ENCODE measurements around the gene ASB1.

Gene ASB1

DNA sequence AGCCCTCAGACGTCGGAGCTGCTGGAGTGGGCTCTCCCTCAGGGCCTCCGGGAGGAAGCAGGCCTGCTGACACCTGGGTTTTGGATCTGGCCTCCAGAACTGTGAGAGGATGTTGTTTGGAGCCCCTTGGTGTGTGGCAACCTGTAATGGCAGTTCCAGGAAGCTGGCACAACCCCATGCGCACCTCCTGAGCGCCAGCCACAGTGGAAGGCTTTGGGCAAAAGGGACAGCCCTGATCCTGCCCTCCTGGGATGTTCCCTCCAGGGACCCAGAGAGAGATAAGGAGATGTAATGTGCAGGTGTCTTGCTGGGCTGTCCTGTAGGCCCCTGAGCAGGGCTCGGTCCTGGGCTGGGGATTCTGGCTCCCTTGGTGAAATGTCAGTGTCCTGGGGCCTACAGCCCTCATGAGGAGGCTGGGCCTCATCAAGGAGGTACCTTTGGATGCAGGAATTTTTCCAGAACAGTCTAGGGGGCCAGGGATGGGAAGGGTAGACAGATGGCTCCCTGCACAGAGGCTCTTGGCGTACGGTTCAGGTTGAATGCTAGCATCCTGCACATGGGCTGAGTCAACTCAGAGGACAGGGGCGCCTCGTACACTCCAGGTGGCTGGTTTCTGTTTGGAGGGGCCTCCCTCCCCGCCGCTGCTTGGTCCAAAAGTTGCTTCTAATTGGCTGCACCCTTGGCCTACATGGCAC is 61.1 kb downstream of the ASB1 start:
- no peak for TF ChIP-seq Cebpa-rat (IDR thresholded peaks at IDR 0.05)
- Histone ChIP-seq H3K9me3 (no peaks in the 10 kb centered on the region), H4K20me1 (no peaks in the 10 kb centered on the region), H3K4me1 (peaks cover 55% of the 10 kb centered on the region), H3K27me3 (no peaks in the 10 kb centered on the region), H3K4me2 (peak overlapping the region; percentile 53), H3K36me3 (no peaks in the 10 kb centered on the region), H3K9ac (no peak overlapping the region), H3K4me3 (no peak overlapping the region), H3K27ac (peak overlapping the region; percentile 40; the same call in 1 of the 2 replicates)

DNA sequence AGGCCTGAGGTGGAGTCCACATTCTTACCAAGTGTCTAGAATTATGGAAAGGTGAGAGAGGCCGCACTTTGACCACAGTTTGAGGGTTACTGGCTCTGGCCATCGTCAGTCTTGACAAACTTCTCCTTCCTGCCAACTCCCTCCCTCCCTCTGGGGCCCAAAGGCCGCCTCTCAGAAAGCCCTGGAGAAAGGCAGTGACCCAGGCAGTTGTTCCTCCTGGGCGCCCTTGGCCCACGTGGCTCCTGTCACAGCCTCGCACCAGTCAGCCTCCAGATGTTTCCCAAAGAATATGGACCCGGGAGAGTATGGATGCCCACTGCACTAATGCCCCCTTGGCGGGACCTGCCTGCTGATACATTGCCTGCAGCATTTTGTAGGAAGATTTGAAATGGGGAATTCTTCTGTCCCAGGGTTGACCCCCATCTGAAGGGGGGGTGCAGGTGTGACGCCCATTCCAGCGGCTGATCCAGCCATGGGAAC is 61.7 kb downstream of the ASB1 start:
- H3K27ac ChIP-seq: peak overlapping the region; percentile 40; the same call in 1 of the 2 replicates
- H3K27me3 ChIP-seq: no peaks in the 10 kb centered on the region
- H3K4me1 ChIP-seq: peaks cover 61% of the 10 kb centered on the region
- no peaks in the 10 kb centered on the region for H3K9me3 ChIP-seq
- H3K36me3 ChIP-seq: no peaks in the 10 kb centered on the region
- no peak for TF ChIP-seq Cebpa-rat (IDR thresholded peaks at IDR 0.05)
- H4K20me1 ChIP-seq: no peaks in the 10 kb centered on the region
- H3K9ac ChIP-seq: no peak overlapping the region
- peak overlapping the region; percentile 53 for H3K4me2 ChIP-seq
- H3K4me3 ChIP-seq: no peak overlapping the region

DNA sequence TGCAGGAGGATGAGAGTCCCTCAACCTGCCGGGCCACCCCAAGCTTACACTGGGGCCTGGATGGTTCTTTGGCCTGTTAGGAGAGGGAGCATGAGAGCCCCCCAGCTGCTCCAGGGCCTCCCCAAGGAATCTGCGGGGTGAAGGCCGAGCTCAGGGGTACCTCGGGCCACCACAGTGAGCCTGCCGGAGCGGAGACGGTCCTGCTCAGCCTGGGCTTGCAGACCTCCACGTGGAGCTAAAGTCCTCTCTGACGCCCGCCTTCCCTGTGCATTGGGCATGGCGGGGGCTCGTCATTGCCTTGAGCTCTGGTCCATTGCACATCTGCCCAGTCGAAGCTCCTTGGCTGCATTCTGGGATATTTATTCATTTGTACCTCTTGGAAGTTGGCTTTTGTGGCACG is 62.7 kb downstream of the ASB1 start:
- TF ChIP-seq Cebpa-rat (IDR thresholded peaks at IDR 0.05): no peak
- Histone ChIP-seq H3K27me3 (no peaks in the 10 kb centered on the region), H3K9me3 (no peaks in the 10 kb centered on the region), H4K20me1 (no peaks in the 10 kb centered on the region), H3K36me3 (no peaks in the 10 kb centered on the region), H3K27ac (no peak overlapping the region), H3K9ac (no peak overlapping the region), H3K4me2 (no peak overlapping the region), H3K4me3 (no peak overlapping the region), H3K4me1 (peaks cover 71% of the 10 kb centered on the region)

DNA sequence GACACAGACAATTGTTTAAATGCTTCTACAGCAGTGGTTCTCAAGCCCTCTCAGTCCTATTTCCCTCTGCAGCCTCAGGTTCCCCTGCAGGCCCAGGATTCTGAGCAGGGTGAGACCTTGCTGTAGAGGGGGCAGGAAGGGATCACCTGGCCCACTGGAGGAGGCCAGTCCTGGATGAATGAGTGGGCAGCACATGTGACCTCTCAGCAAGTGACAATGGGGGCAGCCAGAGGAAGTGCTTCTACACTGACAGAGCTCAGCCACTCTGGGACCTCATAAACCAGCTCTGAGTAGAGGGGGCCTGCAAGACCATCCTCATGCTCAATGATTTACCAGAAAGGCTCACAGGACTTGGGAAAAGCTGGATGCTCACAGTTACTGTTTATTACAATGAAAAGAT is 63.2 kb downstream of the ASB1 start:
- no peaks in the 10 kb centered on the region for H3K36me3 ChIP-seq
- H3K27me3 ChIP-seq: no peaks in the 10 kb centered on the region
- no peaks in the 10 kb centered on the region for H4K20me1 ChIP-seq
- TF ChIP-seq Cebpa-rat (IDR thresholded peaks at IDR 0.05): no peak
- no peak overlapping the region for H3K4me2 ChIP-seq
- no peak overlapping the region for H3K4me3 ChIP-seq
- H3K4me1 ChIP-seq: peaks cover 76% of the 10 kb centered on the region
- H3K27ac ChIP-seq: no peak overlapping the region
- H3K9ac ChIP-seq: no peak overlapping the region
- 0 out of 2 replicates have a peak, but pooled peaks cover under 1% of the 10 kb centered on the region for H3K9me3 ChIP-seq

DNA sequence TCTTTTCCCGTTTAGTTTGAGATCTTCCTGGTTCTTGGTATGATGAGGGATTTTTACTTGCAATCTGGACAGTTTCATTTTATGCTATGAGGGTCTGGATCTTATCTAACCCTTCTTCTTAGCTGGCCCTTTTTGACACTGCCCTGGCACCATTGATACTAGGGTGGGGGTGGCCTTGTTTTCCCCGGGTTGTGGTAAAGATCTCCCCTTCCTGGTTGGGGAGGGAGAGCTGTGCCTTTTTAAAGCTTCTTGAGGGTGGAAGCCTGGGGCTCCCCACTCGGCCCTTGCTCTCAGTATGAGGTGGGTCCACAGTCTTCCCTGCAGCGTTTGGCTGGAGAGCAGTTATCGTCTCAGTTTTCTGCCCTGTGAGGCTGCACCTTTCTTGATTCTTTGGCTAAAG is 66.1 kb downstream of the ASB1 start:
- peak overlapping the region; percentile 82 for H3K27ac ChIP-seq
- H3K4me2 ChIP-seq: peak overlapping the region; percentile 88
- H3K4me3 ChIP-seq: 0 out of 2 replicates have a peak overlapping the region, but pooled peaks have one; percentile 25
- no peaks in the 10 kb centered on the region for H3K36me3 ChIP-seq
- H3K4me1 ChIP-seq: peaks cover 99% of the 10 kb centered on the region
- no peaks in the 10 kb centered on the region for H4K20me1 ChIP-seq
- peak overlapping the region; percentile 71 for H3K9ac ChIP-seq
- H3K9me3 ChIP-seq: 0 out of 2 replicates have a peak, but pooled peaks cover 6% of the 10 kb centered on the region
- TF ChIP-seq Cebpa-rat (IDR thresholded peaks at IDR 0.05): no peak
- no peaks in the 10 kb centered on the region for H3K27me3 ChIP-seq

DNA sequence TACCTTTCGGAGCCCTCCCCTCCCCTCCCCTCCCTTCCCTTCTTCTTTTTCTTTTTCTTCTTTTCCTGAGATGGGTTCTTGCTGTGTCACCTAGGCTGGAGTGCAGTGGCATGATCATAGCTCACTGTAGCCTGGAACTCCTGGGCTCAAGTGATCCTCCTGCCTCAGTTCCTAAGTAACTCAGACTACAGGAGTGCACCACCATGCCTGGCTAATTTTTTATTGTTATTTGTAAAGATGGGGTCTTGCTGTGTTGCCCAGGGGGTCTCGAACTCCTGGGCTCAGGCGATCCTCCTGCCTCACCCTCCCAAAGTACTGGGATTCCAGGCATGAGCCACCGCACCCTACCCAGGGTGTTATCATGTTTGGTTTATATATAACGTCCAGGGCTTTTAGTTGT is 66.7 kb downstream of the ASB1 start:
- no peaks in the 10 kb centered on the region for H3K27me3 ChIP-seq
- peak overlapping the region; percentile 82 for H3K27ac ChIP-seq
- no peak overlapping the region for H3K4me3 ChIP-seq
- 0 out of 2 replicates have a peak, but pooled peaks cover 6% of the 10 kb centered on the region for H3K9me3 ChIP-seq
- no peak for TF ChIP-seq Cebpa-rat (IDR thresholded peaks at IDR 0.05)
- no peaks in the 10 kb centered on the region for H3K36me3 ChIP-seq
- H3K4me2 ChIP-seq: peak overlapping the region; percentile 88
- peaks cover 99% of the 10 kb centered on the region for H3K4me1 ChIP-seq
- peak overlapping the region; percentile 71; the same call in 1 of the 2 replicates for H3K9ac ChIP-seq
- no peaks in the 10 kb centered on the region for H4K20me1 ChIP-seq

DNA sequence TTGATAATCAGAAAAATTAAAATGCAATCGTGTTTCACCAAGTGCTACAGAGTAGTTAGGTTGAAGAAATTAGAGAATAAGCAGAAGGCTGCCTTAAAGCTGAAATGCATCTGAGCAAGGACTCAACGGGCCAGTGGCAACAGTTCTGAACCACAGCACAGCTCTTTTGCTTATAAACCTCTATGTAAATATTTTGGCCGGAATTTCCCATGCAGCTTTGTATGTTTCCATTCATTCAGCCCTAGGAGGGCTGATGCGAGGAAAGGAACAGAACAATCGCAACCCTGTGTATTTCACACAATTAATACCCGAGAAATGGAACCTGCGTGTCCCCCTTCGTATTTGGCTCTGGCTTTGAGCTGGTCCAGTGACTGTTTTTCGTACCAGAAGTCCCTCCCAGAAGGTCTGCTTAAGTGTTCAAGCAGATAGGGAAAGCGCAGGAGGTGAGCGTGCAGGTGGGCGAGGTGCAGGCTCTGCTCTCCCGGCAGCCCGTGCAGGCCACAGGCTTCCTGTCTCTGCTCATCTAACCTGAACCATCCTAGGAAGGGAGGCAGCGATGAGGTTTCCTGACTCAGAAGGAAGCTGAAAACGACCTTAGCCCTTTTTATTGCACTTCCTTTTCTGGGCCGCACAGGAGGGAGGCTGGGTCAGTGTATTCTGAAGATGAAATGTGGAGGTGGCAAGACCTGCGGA is 67.3 kb downstream of the ASB1 start:
- Histone ChIP-seq H3K4me2 (peak overlapping the region; percentile 88), H3K27ac (peak overlapping the region; percentile 82), H3K9me3 (0 out of 2 replicates have a peak, but pooled peaks cover 6% of the 10 kb centered on the region), H3K36me3 (no peaks in the 10 kb centered on the region), H3K9ac (peak overlapping the region; percentile 30), H3K27me3 (no peaks in the 10 kb centered on the region), H3K4me1 (peaks cover 99% of the 10 kb centered on the region), H3K4me3 (peak overlapping the region; percentile 43; the same call in 1 of the 2 replicates), H4K20me1 (no peaks in the 10 kb centered on the region)
- no peak for TF ChIP-seq Cebpa-rat (IDR thresholded peaks at IDR 0.05)

DNA sequence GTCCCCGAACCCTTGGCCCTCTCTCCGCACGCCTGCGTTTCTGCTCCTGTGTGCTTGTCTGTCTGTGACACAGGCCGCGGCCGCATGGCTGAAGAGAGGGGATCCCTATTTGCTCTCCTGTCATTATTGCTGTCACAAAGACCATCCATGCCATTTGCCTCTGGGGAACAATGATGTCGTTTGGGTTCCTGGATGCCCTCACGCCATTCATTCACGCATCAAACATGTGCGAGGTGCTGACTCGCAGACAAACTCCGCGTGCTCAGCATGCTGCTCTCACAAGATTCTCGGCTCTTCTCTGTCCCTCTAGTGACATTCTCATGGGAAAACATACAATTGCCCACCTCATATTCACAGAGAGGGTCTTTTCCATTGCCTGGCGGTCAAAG is 67.8 kb downstream of the ASB1 start:
- Histone ChIP-seq H3K4me1 (peaks cover 100% of the 10 kb centered on the region), H3K27ac (peak overlapping the region; percentile 82), H3K36me3 (no peaks in the 10 kb centered on the region), H3K9me3 (0 out of 2 replicates have a peak, but pooled peaks cover 6% of the 10 kb centered on the region), H3K9ac (peak overlapping the region; percentile 30), H3K4me3 (peak overlapping the region; percentile 43; the same call in 1 of the 2 replicates), H3K4me2 (peak overlapping the region; percentile 88), H4K20me1 (no peaks in the 10 kb centered on the region), H3K27me3 (no peaks in the 10 kb centered on the region)
- no peak for TF ChIP-seq Cebpa-rat (IDR thresholded peaks at IDR 0.05)

DNA sequence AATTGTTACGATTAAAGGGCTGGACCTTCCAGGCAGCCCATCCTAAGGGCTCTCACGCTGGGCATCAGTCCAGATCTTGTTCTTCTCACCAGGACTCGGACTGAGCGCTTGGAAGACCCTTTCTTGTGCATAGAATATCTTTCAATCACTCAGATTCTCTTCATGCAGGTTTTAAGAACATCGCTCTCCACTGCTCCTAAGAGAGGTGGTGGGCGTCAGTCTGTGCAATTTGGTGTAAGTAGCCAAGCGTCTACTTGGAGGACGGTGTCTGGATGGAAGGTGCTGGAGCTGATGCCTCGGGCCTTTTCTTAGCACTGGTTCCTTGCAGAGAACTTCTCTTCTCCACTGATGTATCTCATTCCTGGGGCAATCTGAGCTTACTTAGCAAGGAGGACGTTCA is 68.7 kb downstream of the ASB1 start:
- Histone ChIP-seq H3K9ac (no peak overlapping the region), H3K27ac (peak overlapping the region; percentile 82; the same call in 1 of the 2 replicates), H3K27me3 (no peaks in the 10 kb centered on the region), H3K4me1 (peaks cover 100% of the 10 kb centered on the region), H3K36me3 (no peaks in the 10 kb centered on the region), H3K9me3 (0 out of 2 replicates have a peak, but pooled peaks cover 6% of the 10 kb centered on the region), H4K20me1 (no peaks in the 10 kb centered on the region), H3K4me3 (no peak overlapping the region), H3K4me2 (peak overlapping the region; percentile 88)
- no peak for TF ChIP-seq Cebpa-rat (IDR thresholded peaks at IDR 0.05)

Measured in BLaER1 (cell line).